Measurements from ENCODE around the gene SYNE1.
A peak's percentile ranks its signal among the peaks of the same experiment; 100 is the strongest.
"Not testable (repeated sequence)": the region's sequence is repeated elsewhere in the genome, so short reads cannot be mapped to it uniquely, and the experiment has no call there.

SYNE1 gene, protein sequence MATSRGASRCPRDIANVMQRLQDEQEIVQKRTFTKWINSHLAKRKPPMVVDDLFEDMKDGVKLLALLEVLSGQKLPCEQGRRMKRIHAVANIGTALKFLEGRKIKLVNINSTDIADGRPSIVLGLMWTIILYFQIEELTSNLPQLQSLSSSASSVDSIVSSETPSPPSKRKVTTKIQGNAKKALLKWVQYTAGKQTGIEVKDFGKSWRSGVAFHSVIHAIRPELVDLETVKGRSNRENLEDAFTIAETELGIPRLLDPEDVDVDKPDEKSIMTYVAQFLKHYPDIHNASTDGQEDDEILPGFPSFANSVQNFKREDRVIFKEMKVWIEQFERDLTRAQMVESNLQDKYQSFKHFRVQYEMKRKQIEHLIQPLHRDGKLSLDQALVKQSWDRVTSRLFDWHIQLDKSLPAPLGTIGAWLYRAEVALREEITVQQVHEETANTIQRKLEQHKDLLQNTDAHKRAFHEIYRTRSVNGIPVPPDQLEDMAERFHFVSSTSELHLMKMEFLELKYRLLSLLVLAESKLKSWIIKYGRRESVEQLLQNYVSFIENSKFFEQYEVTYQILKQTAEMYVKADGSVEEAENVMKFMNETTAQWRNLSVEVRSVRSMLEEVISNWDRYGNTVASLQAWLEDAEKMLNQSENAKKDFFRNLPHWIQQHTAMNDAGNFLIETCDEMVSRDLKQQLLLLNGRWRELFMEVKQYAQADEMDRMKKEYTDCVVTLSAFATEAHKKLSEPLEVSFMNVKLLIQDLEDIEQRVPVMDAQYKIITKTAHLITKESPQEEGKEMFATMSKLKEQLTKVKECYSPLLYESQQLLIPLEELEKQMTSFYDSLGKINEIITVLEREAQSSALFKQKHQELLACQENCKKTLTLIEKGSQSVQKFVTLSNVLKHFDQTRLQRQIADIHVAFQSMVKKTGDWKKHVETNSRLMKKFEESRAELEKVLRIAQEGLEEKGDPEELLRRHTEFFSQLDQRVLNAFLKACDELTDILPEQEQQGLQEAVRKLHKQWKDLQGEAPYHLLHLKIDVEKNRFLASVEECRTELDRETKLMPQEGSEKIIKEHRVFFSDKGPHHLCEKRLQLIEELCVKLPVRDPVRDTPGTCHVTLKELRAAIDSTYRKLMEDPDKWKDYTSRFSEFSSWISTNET (N-terminal part only)

DNA sequence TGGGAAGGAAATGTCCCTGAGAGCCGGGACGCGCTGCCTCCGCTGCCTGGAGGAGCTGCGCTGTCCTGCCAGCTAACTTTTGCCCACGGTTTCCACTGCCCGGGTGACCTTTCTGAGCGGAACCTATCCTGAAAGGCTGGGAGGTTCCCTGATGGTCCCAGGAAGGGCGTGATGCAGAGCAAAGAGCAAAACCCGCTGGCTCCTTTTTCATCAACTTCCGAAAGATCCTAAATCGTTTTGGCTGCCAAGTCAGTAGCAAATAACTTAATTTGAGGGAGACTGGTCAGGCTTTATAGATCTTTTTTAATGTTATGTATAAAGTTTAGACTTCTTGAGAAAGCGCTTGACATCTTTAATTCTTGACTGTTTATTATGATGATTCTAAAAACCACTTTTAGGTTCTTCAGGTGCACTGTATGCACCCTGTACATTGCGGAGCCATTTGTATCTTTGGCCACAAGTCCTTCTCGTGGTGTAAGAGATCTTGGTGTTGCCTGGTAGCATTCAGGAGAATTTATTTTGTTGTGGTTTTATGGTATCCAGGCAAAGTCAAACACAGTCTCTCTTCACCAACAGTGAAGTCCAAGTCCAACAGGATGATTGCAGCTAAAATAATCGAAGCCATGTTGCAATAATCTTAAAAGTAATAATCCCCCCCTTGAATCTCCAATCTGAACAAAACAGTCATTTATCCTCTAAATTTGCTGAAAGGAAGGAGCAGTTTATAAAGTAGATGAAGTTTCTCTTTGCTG is at the start of gene SYNE1:
Gene SYNE1, minus strand, starts transcription at position 67 of the 752 bp plus-strand sequence. CDS start 9,031 bp downstream, outside the sequence.
- peak within 1 kb of the TSS; percentile 21 for H3K4me3 ChIP-seq (ENCODE audit: low read length)
- TF ChIP-seq ZNF274 (IDR thresholded peaks at IDR 0.05; ENCODE audit: low read depth, low read length), result no peak

DNA sequence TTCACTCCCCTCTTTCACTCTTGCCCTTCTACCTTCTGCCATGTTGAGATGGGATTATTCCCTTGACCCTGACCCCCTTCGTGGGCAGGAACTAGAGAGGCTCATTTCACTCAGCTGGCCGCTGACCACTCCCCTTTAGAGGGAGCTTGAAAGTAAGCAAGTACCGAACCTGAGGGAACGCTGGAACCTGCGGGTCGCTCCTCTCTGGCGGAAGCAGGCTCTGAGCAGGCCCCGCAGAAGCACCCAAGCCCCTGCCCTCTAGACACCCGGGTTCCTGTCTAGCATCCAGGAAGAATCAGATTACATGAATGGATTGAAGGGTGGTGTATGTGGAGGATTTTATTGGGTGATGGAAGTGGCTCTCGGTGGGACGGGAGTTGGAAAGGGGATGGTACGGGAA is 48.7 kb upstream of the SYNE1 start:
- TF ChIP-seq ZNF274 (IDR thresholded peaks at IDR 0.05; ENCODE audit: low read depth, low read length), result no peak
- H3K4me3 ChIP-seq (ENCODE audit: low read length), result no peak overlapping the region

DNA sequence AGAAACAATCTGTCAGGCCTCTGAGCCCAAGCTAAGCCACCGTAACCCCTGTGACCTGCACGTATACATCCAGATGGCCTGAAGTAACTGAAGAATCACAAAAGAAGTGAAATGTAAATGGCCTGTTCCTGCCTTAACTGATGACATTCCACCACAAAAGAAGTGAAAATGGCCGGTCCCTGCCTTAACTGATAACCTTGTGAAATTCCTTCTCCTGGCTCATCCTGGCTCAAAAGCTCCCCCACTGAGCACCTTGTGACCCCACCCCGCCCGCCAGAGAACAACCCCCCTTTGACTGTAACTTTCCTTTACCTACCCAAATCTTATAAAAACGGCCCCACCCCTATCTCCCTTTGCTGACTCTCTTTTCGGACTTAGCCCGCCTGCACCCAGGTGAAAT is 45.8 kb upstream of the SYNE1 start:
- H3K4me3 ChIP-seq (ENCODE audit: low read length), result not testable (repeated sequence)

DNA sequence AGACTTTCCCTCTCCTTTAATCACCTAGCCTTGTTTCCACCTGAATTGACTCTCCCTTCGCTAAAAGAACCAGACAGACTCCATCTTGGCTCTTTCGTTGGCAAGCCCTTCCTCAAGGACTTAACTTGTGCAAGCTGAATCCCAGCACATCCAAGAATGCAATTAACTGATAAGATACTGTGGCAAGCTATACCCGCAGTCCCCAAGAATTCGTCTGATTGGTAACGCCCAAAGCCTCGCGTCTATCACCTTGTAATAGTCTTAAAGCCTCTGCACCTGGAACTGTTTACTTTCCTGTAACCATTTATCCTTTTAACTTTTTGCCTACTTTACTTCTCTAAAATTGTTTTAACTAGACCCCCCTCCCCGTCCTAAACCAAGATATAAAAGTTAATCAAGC is 45.0 kb upstream of the SYNE1 start:
- no peak for TF ChIP-seq ZNF274 (IDR thresholded peaks at IDR 0.05; ENCODE audit: low read depth, low read length)
- no peak overlapping the region for H3K4me3 ChIP-seq (ENCODE audit: low read length)

DNA sequence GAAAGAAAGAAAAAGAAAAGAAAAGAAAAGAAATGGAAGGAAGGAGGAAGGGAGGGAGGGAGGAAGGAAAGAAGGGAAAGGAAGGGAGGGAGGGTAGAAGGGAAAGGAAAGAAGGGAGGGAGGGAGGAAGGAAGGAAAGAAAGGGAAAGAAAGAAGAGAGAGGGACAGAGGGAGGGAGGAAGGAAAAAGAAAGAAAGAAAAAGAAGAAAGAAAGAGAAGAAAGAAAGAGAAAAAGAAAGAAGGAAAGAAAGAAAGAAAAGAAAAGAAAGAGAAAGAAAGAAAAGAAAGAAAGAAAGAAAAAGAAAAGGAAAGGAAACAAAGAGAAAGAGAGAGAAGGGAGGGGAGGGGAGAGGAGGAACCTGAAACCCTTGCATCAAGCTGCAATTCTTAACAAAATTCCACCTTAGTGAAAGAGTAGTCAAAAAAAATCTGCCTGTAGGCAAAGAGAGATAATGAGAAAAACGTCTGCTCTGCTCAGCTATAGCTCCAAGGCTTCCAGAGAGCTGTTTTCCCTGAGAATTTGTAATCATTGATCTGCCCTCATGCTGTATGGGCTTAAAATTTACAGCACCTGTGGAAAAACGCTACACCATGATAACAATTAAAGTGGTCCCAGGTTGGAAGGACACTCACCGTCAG is 43.8 kb upstream of the SYNE1 start:
- no peak overlapping the region for H3K4me3 ChIP-seq (ENCODE audit: low read length)
- no peak for TF ChIP-seq ZNF274 (IDR thresholded peaks at IDR 0.05; ENCODE audit: low read depth, low read length)

DNA sequence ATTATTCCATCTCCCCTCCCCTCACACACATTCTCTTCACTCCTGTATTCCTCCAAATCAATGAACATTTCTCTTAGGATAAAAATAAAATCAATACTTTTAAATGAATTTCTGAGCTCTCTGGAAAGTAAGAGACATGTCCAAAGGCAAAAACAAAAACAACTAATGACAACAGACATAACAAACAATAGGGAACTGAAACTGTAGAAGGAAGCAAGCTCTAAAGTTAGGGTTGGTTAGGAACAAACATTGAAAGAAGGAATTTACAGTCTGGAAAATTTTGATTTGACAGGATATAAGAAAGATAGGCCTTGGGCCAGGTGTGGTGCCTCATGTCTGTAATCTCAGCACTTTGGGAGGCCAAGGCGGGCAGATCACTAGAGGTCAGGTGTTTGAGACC is 43.0 kb upstream of the SYNE1 start:
- no peak overlapping the region for H3K4me3 ChIP-seq (ENCODE audit: low read length)
- no peak for TF ChIP-seq ZNF274 (IDR thresholded peaks at IDR 0.05; ENCODE audit: low read depth, low read length)

DNA sequence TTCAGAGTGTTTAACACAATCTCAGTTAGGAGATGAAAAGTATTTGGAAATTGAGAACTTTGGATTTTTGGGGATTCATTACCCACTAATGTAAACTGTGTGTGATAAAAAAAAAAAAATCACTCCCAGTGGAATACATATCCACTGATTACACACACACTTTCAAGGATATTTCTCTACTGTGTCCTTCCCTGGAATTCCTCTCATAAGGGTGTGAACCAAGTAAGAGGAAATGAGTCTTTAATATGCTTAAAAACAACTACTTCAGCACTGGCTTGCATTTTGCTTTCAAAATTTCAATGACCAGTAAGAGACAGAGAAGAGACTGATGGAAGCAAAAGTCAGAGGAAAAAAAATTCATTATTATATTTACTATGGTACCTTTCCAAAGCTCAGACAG is 36.1 kb upstream of the SYNE1 start:
- no peak overlapping the region for H3K4me3 ChIP-seq (ENCODE audit: low read length)
- no peak for TF ChIP-seq ZNF274 (IDR thresholded peaks at IDR 0.05; ENCODE audit: low read depth, low read length)

DNA sequence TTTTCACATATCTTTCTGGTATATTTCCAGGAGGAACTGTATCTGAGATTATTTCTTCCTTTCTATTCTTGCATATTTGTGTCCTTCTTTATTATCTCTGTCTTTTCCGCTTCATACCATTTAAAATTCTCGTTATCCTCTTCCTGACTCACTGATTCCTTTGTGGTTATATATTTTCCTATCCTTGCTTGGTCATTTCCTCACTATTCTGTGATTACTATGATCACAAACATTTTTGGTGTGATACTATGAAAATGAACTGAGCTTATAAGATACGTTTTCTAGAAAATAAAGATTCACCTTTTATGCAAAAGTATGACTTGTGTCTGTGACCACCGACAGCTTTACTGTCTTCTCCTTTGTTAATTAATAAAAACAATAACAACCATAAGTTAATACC is 34.0 kb upstream of the SYNE1 start:
- no peak for TF ChIP-seq ZNF274 (IDR thresholded peaks at IDR 0.05; ENCODE audit: low read depth, low read length)
- no peak overlapping the region for H3K4me3 ChIP-seq (ENCODE audit: low read length)

DNA sequence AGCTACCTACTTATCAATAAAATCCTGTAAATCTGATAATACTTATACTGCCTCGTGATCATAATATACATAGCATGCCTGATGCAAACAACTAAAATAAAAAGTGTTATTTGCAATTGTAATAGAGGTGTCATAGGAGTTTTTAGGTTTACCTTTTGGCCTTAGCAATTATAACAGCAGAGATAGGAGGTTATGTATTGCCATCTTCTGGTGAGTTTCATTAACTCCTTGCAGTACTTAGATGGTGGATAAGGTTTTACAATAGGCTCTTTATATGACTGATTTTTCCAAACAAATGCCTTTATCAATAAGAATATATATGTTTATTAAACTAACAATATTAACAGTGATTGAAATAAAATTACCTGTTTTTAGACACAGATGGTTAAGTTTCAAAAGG is 32.7 kb upstream of the SYNE1 start:
- no peak overlapping the region for H3K4me3 ChIP-seq (ENCODE audit: low read length)
- TF ChIP-seq ZNF274 (IDR thresholded peaks at IDR 0.05; ENCODE audit: low read depth, low read length), result no peak

DNA sequence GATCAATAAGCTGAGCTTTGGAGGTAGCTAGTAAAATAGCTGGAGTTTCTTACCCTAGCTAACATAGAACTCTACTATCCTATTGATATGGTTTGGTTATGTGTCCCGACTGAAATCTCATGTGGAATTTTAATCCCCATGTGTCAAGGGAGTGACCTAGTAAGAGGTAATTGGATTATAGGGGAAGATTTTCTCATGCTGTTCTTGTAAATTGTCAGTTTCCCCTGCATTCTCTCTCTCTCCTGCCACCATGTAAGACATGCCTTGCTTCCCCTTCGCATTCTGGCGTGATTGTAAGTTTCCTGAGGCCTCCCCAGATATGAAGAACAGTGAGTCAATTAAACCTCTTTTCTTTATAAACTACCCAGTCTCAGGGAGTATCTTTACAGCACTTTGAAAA is 24.6 kb upstream of the SYNE1 start:
- no peak for TF ChIP-seq ZNF274 (IDR thresholded peaks at IDR 0.05; ENCODE audit: low read depth, low read length)
- H3K4me3 ChIP-seq (ENCODE audit: low read length), result no peak overlapping the region

DNA sequence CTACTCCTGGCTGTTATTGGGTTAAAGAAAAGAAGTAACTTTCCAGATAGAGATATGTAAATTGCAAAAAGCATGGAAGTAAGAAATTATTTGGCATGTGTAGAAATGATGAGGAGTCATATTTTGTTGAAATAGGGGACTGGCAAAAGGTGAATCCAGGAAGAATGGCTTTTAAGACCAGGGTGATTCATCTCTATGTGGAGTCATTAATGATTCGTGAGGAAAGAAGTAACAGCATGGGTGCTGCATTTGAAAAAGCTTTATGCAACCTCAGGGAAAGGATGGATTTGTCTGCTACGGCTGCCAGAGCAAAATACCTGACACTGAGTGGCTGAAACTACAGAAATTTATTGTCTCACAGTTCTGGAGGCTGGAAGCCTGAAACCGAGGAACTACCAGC is 14.8 kb upstream of the SYNE1 start:
- no peak for TF ChIP-seq ZNF274 (IDR thresholded peaks at IDR 0.05; ENCODE audit: low read depth, low read length)
- H3K4me3 ChIP-seq (ENCODE audit: low read length), result no peak overlapping the region

DNA sequence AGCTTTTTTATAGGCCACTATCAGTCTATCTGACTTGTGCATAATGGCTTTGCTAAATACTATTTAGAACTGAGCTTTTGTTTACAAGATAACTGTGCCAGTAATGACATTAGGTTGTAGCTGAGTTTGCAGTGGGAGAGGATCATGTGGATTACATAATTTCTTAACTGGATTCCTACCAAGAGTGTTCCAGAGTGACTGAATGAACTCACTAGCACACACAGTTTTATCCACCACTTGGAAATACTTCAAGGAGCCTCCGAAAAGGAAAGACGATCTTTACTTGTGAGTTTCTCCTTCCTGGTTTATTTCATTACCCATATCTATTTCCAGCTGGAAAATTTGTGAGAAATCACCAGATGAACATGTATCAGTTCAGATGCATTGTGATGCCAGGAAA is 10.9 kb upstream of the SYNE1 start:
- TF ChIP-seq ZNF274 (IDR thresholded peaks at IDR 0.05; ENCODE audit: low read depth, low read length), result no peak
- no peak overlapping the region for H3K4me3 ChIP-seq (ENCODE audit: low read length)

DNA sequence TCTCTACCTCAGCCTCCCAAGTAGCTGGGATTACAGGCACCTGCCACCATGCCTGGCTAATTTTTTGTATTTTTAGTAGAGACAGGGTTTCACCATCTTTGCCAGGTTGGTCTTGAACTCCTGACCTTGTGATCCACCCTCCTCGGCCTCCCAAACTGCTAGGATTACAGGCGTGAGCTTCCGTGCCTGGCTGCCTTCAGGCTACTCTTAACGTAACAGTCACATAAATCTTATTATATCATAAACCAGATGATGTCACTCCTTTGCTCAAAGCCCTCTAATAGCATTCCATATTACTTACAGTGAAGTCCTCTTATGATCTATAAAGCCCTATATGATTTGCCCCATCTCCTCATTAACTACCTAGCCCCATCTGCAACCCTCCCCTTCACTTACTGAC is 9.6 kb upstream of the SYNE1 start:
- not testable (repeated sequence) for H3K4me3 ChIP-seq (ENCODE audit: low read length)

Data from GM08714 (cell line).